Activated CD8-positive, alpha-beta memory T cell treated with anti-CD3 and anti-CD28 coated beads, Interleukin-2, amount 10 ng/mL, durations not matched to agents 7 days and 5 days (primary cell): ENCODE results near the gene TBX3. TPM values are rescaled to one million over a fixed set of nuclear protein-coding genes. Genes with fewer than 3 reads are reported as not detected.

Experiments
- ATAC-seq: fragments of 150-1000 bp; cut with Tn5 transposase; one replicate; pipeline ENCODE4 v1.10.0; 2021; ENCODE audit warnings: moderate library complexity
- CTCF ChIA-PET: fragments of 350-600 bp; sonication (Branson Sonifier 250); formaldehyde crosslinking; loops from one replicate; lab custom pipeline; 2021; ENCODE audit warnings: antibody characterized with exemption; lab: Charles Lee
- DNase-seq: peaks from one replicate; pipeline ENCODE4 v3.0.0-alpha.2; 2020
- H3K27ac Mint-ChIP-seq: one replicate; pipeline ENCODE4 v1.8.0; 2021; ENCODE audit warnings: mild to moderate bottlenecking, mixed read lengths
- H3K27me3 Mint-ChIP-seq: one replicate; pipeline ENCODE4 v1.8.0; 2021; ENCODE audit warnings: mixed read lengths
- H3K36me3 Mint-ChIP-seq: one replicate; pipeline ENCODE4 v1.8.0; 2021; ENCODE audit warnings: mild to moderate bottlenecking, mixed read lengths
- H3K4me1 Mint-ChIP-seq: one replicate; pipeline ENCODE4 v1.8.0; 2021; ENCODE audit warnings: mixed read lengths
- H3K4me3 Mint-ChIP-seq: one replicate; pipeline ENCODE4 v1.8.0; 2021; ENCODE audit warnings: mild to moderate bottlenecking, moderate library complexity, mixed read lengths
- H3K9me3 Mint-ChIP-seq: one replicate; pipeline ENCODE4 v1.8.0; 2022; ENCODE audit warnings: low read depth, mixed read lengths
- total RNA-seq, 2 experiments: library from RNA; stranded (reverse); gene quantifications; one replicate each; pipeline ENCODE4 v1.2.3, GENCODE V29; 2021

The TBX3 gene
- total RNA-seq, 2 experiments from 2014 or later, result not detected

DNA sequence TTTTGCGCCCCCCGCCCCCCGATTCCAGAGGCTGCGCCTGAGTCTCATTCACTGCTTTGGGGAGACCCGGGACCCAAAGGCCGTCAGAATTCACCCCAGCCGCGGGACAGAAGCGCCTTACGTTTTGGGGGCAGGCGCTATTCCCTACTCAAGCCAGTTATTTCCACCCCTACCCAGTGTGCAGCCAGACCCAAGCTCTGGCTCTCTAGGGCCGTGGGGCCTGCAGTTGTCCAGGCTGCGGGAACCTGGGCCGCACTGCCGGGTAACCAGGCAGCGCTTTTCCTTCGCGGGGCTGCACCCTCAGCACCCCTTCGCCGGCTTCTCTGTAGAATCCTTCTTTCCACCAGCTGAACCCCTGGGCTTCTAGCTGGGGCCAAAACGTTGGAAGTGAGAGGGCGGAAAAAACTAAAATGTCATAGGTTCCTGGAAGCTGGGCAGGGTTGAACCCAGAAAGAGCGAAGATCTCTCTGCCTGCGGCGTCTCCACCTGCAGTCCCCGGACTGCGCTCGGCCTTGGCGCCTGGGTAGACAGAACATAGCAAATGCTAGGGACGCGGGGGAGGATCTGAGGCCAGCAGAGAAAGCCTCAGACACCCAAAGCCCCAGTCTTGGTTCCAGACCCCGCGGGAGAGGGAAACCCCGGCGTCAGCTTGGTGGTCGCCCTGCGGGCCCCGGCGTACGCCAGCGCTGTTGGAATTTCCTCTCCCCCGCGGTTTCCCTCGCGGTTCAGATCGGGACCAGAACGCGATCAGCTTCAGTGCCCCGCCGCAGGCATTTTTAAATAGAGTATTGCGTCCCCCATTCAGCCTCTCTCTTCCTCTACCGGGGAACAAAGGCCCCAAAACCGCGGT lies 18.3 kb downstream of the TBX3 start:
- CTCF ChIA-PET, result no interaction called here
- H3K4me3 Mint-ChIP-seq, result no peak overlapping the region
- DNase-seq (no peak), ATAC-seq (no peak)
- H3K4me1 Mint-ChIP-seq, result peaks cover 4% of the 10 kb centered on the region
- no peak overlapping the region for H3K27ac Mint-ChIP-seq
- H3K9me3 Mint-ChIP-seq, result no peaks in the 10 kb centered on the region
- peaks cover 73% of the 10 kb centered on the region for H3K27me3 Mint-ChIP-seq
- no peaks in the 10 kb centered on the region for H3K36me3 Mint-ChIP-seq

DNA sequence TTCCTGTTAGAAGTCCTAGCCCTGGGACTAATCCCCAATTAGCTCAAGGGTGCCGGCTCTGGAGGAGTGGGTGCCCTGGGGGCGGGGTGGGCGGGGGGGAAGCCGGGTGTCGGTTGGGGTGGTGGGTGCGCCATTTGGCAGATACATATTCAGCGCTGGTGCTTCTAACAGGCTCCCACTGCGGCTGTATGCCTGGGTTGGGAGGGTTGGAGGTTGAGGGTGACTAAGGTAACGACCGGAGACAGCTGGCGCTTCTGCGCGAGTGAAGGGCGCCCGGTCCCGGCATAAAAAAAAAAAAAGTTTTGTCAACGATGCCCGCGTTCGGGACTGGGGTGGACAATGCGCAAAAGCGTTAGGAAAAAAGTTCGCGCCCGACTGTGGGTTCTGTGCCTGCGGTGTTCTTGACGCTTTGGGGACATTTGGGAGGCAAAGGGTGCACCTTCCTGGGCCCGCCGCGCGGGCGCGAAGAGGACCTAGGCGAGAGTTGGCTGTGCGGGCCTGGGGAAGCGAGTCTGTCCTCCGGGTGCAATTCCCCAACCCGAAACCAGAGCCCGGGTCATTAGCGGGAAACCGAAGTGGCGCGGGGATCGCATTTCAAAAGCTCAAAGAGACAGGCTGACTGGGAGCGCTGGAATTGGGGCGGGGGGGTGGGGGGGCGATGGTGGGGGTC lies 19.2 kb downstream of the TBX3 start:
- Mint-ChIP-seq H3K9me3 (no peaks in the 10 kb centered on the region), H3K36me3 (no peaks in the 10 kb centered on the region), H3K27me3 (peaks cover 65% of the 10 kb centered on the region), H3K4me3 (no peak overlapping the region), H3K4me1 (peaks cover 4% of the 10 kb centered on the region), H3K27ac (no peak overlapping the region)
- no peak for ATAC-seq
- DNase-seq, result no peak
- CTCF ChIA-PET, result no interaction called here

DNA sequence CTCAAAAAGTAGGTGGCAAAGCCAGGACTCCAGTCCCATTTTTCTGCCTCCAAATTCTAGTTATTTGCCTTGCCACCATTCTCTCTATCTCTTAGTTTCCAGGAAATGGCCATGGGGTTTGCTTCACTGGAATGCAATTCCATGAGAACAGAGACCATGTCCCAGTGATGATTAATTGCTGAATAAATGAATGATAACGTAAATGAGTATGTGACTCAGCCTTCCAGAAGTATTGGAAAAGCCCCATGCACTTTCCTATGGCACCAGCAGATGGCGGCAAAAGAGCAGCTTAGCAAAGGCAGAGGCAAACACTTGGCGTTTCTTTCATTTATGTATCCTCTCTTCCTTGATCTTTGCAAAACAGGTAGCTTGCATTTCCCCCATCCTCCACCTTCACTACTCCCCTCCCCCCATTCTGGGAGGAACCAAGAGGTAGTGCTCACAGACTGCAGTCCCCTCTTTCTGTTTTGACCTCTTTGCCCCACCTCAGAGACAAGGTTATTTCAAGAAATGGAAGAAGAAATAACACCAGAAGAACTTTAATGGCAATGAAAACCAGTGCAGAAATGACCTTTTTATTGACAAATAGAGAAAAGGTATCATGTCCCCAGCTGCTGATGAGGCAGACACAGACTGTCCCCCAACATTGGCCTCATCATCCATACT lies 21.3 kb downstream of the TBX3 start:
- ATAC-seq, result no peak
- no peaks in the 10 kb centered on the region for H3K36me3 Mint-ChIP-seq

DNA sequence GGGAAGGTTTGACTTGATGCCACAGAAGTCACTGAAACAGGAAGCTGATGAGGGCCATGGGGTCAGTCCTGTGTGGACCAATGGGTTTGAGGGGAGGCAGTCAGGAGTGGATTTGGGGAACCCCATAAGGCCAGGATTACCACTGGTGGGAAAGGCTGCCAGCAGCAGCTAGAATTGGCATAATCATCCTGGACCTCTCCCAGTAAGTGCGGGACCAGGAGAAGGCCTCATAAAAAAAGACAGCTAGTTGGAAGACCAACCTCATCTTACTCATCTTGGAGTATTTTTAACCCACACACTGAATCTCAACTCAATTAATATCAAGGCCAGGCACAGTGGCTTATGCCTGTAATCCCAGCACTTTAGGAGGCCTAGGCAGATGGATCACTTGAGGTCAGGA lies 22.7 kb downstream of the TBX3 start:
- H3K27me3 Mint-ChIP-seq, result peaks cover 36% of the 10 kb centered on the region
- H3K27ac Mint-ChIP-seq, result no peak overlapping the region
- no peaks in the 10 kb centered on the region for H3K4me1 Mint-ChIP-seq

More for the DNA sequence above, 21.3 kb downstream of the TBX3 start:
- H3K27me3 Mint-ChIP-seq, result peaks cover 50% of the 10 kb centered on the region
- CTCF ChIA-PET, result interaction anchor here (0.7 to 2.8 kb wide), 9 partner anchors 11 to 1255 kb away, joined by 3 to 10 read pairs (median 4); partner anchors contain the start of gene RBM19
- no peak overlapping the region for H3K4me3 Mint-ChIP-seq
- peaks cover 2% of the 10 kb centered on the region for H3K4me1 Mint-ChIP-seq
- peak; percentile 72 for DNase-seq
- H3K9me3 Mint-ChIP-seq, result no peaks in the 10 kb centered on the region
- no peak overlapping the region for H3K27ac Mint-ChIP-seq

DNA sequence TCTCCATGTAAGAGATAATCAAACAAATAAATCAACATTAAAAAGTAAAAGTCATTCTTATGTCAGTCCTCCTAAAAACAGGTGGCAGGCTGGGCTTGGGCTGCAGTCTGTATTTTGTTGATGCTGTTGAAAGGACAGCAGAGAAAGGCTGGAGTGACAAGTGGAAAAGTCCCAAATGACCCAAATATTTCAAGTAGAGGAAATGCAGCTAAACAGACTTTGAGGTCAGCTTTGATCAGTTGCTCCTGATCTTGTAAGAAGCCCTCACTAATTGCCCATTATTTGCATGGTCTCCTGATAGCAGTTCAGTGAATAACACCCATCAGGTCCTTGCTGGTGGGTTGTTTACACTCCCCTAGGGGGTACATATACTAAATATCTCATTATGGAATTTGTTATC lies 24.9 kb downstream of the TBX3 start:
- Mint-ChIP-seq H3K36me3 (no peaks in the 10 kb centered on the region), H3K4me3 (no peak overlapping the region), H3K27me3 (peaks cover 20% of the 10 kb centered on the region), H3K4me1 (no peaks in the 10 kb centered on the region), H3K9me3 (no peaks in the 10 kb centered on the region), H3K27ac (no peak overlapping the region)
- CTCF ChIA-PET, result no interaction called here
- ATAC-seq, result no peak
- no peak for DNase-seq

More for the DNA sequence above, 22.7 kb downstream of the TBX3 start:
- ATAC-seq, result no peak
- CTCF ChIA-PET, result interaction anchor here (2.8 kb wide), 1 partner anchor 1257 kb away, joined by 10 read pairs; no protein-coding TSS in a partner anchor
- no peak for DNase-seq
- no peaks in the 10 kb centered on the region for H3K36me3 Mint-ChIP-seq
- H3K9me3 Mint-ChIP-seq, result no peaks in the 10 kb centered on the region
- no peak overlapping the region for H3K4me3 Mint-ChIP-seq

DNA sequence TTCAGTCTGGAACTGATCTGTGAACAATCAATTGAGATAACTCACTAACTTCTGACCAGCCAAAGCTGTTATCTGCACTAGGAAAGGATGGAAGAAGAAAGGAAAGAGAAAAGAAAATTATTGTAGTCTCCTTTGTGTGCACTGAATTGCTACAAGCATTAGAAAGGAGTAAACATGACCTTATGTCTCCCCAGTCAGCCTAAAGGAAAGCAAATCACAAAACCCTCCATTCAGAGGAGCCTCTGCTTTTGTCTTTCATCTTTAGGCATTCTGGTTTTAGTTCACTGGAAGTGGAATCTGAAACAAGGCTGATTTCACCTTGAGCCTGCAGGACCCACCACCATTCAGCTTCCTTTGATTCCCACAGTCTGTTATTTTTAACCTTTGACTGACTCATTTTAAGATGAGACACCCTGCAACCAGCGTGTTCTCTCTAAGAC lies 26.0 kb downstream of the TBX3 start:
- ATAC-seq (no peak), DNase-seq (no peak)
- H3K4me1 Mint-ChIP-seq, result no peaks in the 10 kb centered on the region
- no peaks in the 10 kb centered on the region for H3K36me3 Mint-ChIP-seq
- peaks cover 10% of the 10 kb centered on the region for H3K27me3 Mint-ChIP-seq
- H3K9me3 Mint-ChIP-seq, result no peaks in the 10 kb centered on the region
- CTCF ChIA-PET, result no interaction called here
- H3K27ac Mint-ChIP-seq, result no peak overlapping the region
- H3K4me3 Mint-ChIP-seq, result no peak overlapping the region

DNA sequence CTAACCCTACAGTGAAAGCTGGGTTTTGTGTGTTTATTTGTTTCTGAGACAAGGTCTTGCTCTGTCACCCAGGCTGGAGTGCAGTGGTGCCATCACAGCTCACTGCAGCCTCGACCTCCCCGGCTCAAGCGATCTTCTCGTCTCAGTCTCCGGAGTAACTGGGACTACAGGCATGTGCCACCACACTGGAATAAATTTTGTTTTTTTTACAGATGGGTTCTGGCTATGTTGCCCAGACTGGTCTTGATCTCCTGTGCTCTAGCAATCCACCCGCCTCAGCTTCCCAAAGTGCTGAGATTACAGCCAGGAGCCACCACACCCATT lies 26.4 kb downstream of the TBX3 start:
- H3K27me3 Mint-ChIP-seq, result peaks cover 6% of the 10 kb centered on the region
- ATAC-seq, result no peak
- H3K36me3 Mint-ChIP-seq, result no peaks in the 10 kb centered on the region
- DNase-seq, result no peak
- no peaks in the 10 kb centered on the region for H3K9me3 Mint-ChIP-seq
- CTCF ChIA-PET, result no interaction called here
- no peak overlapping the region for H3K27ac Mint-ChIP-seq
- no peak overlapping the region for H3K4me3 Mint-ChIP-seq
- H3K4me1 Mint-ChIP-seq, result no peaks in the 10 kb centered on the region

DNA sequence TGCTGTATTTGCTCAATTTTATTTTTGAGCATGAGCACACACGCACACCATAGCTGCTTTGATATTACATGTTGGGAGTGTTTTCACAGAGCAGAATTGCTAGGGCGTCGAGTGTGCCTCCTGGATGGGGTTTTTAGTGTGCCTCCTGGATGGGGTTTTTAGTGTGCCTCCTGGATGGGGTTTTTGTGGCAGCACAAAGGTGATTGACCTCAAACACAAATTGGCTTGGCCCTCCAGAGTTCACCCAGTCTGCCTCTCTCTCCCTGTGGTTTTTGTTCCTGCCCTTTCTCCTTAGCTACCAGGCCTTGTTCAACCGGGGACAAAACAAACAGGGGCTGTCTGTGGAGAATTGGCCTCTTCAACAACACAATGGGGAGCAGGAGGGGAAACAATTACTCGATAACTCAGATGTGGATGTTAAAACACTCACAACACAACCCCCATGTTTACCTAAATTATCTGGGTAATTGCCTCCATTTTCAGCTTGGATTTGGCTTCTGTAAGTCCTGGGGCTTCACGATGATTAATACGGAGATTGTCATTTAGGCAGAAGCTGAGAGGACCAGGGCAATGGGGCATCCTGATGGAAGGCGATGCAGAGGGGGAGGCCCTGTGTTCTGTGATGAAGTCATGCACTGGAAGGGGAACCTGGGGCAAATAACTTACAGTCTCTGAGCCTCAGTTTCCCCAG lies 26.9 kb downstream of the TBX3 start:
- CTCF ChIA-PET, result no interaction called here
- ATAC-seq, result no peak

DNA sequence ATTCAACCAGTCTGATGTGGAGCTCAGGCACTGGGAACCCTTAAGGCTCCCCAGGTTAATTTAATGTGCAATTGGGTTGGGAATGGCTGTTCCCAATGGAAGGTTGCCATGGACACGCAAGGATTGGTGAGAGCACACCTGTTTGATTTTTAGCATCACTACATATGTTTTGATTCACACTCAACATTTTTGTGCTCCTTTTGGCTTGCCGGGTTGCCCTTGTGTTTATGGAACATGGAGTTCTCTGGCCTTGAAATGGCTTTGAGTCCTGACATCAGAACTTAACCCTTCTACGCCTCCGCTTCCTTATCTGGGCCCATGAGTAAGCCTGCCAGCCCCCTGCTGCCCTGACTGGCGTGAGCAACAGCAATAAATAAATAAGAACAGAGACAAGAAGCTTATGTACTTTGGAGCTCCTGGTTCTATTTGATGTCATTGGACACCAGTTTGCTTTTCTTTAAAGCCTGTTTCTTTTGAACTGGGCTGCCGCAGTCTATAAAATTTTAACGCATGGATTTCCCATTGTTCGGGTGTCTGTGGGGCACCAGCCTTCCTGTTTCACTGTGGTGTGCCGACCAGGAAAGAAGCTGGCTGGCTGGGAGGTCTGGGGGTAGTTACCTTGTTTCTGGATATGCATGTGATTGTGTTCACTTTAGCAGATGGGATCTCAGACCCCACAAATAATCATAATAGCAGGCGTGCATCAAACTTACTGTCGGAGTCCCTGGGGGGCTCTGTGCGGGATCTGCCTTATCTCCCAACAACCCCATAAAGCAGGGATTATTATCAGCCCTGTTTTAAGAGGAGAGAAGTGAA lies 27.8 kb downstream of the TBX3 start:
- Mint-ChIP-seq H3K4me3 (no peak overlapping the region), H3K27ac (no peak overlapping the region), H3K9me3 (no peaks in the 10 kb centered on the region), H3K27me3 (peaks cover 4% of the 10 kb centered on the region), H3K4me1 (no peaks in the 10 kb centered on the region), H3K36me3 (no peaks in the 10 kb centered on the region)
- CTCF ChIA-PET, result no interaction called here
- ATAC-seq (no peak), DNase-seq (no peak)

More for the DNA sequence above, 26.9 kb downstream of the TBX3 start:
- Mint-ChIP-seq H3K9me3 (no peaks in the 10 kb centered on the region), H3K27ac (no peak overlapping the region), H3K4me3 (no peak overlapping the region), H3K36me3 (no peaks in the 10 kb centered on the region), H3K4me1 (no peaks in the 10 kb centered on the region), H3K27me3 (peaks cover 4% of the 10 kb centered on the region)
- no peak for DNase-seq

DNA sequence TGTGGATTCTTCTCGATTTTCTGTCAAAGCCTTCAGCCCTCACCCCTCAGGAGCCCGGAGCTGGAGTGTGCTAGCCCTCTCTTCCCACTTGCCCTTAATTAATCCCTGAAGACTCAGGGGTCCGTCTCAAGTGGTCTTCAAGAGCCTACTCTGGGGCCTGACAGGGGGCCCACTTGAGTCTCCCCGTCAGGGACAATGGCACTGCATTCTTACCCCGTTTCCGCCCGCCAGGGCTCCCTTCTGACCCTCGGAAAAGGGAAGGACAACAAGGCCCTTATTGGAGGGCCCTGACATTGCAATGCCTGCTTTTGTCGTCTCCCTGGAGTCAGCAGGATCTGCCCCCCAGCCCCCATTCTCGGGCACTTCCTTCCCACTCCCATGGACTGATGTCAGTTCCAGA lies 34.4 kb downstream of the TBX3 start:
- Mint-ChIP-seq H3K27me3 (no peaks in the 10 kb centered on the region), H3K4me3 (no peak overlapping the region), H3K9me3 (no peaks in the 10 kb centered on the region), H3K4me1 (no peaks in the 10 kb centered on the region), H3K36me3 (no peaks in the 10 kb centered on the region), H3K27ac (no peak overlapping the region)
- ATAC-seq (no peak), DNase-seq (no peak)
- CTCF ChIA-PET, result no interaction called here

DNA sequence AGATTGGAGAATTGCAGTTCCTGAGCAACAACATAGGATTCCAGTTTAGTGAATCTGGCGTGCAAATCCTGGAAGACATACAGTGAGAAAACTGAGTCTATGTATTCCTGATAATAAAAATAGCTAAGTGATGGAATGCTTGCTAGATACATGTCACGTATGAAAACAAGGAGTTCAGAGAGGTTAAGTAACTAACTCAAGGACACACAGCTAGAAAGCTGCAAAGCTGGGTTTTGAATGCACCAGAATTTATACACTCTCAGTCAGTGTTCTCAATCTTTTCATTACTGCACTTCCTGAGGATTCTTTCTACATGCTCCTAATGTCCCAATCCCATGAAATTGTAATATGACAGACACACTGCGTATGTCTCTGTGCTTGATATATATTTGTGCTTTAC lies 35.3 kb downstream of the TBX3 start:
- CTCF ChIA-PET, result no interaction called here
- H3K27ac Mint-ChIP-seq, result no peak overlapping the region

DNA sequence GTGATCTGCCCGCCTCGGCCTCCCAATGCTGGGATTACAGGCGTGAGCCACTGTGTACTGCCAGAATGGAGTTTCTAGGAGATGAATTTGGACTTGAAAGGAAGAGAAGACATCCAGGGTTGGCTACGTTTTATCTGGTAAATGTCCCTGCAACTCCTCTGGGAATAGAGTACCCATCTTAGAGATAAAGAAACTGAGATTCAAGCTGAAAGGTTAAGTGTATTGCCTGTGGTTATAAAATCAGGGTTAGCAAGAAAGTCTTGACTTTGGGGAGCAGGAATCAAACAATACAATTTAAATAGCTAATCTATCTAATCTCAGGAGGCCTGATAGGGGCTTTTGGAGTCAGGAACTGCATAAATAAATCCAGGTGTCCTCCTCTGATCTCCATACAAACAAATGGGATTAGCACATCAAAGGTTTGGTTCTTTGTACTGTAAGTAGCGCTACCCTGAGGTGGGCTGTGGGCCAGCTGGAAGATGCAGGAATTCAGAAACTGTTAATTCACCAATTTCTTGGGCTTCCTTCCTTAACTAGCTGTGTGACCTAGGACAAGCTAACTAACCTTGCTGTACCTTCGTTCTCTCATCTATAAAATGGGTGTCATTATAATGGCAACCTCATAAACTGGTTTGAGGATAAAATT lies 45.1 kb downstream of the TBX3 start:
- Mint-ChIP-seq H3K4me3 (no peak overlapping the region), H3K36me3 (no peaks in the 10 kb centered on the region), H3K9me3 (no peaks in the 10 kb centered on the region), H3K4me1 (no peaks in the 10 kb centered on the region), H3K27ac (no peak overlapping the region), H3K27me3 (peaks cover 2% of the 10 kb centered on the region)
- CTCF ChIA-PET, result no interaction called here
- no peak for DNase-seq
- no peak for ATAC-seq

More for the DNA sequence above, 35.3 kb downstream of the TBX3 start:
- H3K4me3 Mint-ChIP-seq, result no peak overlapping the region
- no peaks in the 10 kb centered on the region for H3K27me3 Mint-ChIP-seq
- H3K36me3 Mint-ChIP-seq, result no peaks in the 10 kb centered on the region
- ATAC-seq (no peak), DNase-seq (no peak)
- no peaks in the 10 kb centered on the region for H3K9me3 Mint-ChIP-seq
- H3K4me1 Mint-ChIP-seq, result no peaks in the 10 kb centered on the region
